ENCODE results near the gene CXCL11.
"Not testable (repeated sequence)": the region's sequence is repeated elsewhere in the genome, so short reads cannot be mapped to it uniquely, and the experiment has no call there.

The CXCL11 gene

DNA sequence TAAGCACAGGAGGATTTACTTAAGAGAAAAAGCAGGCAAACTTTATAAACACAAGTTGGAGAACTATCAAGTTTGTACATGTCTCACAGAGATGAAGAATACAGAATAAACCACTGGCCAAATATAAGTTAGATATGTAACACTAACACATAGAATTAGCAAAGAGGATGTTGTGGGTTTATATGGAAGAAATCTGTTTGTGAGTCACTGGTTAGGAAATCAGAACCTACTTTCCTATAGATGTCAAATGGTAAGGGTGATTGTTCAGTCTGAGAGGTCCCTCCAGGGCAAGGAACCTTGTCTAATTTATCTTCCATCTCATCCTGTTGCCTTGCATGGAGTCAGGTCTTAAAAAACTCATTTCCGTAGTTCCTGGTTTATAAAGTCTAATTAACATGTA is 23.9 kb upstream of the CXCL11 start:
- CTCF ChIA-PET: interaction anchor here (2.3 kb wide), 1 partner anchor 64 kb away, joined by 26 read pairs; no protein-coding TSS in a partner anchor
- TF ChIP-seq, protein P1, sequence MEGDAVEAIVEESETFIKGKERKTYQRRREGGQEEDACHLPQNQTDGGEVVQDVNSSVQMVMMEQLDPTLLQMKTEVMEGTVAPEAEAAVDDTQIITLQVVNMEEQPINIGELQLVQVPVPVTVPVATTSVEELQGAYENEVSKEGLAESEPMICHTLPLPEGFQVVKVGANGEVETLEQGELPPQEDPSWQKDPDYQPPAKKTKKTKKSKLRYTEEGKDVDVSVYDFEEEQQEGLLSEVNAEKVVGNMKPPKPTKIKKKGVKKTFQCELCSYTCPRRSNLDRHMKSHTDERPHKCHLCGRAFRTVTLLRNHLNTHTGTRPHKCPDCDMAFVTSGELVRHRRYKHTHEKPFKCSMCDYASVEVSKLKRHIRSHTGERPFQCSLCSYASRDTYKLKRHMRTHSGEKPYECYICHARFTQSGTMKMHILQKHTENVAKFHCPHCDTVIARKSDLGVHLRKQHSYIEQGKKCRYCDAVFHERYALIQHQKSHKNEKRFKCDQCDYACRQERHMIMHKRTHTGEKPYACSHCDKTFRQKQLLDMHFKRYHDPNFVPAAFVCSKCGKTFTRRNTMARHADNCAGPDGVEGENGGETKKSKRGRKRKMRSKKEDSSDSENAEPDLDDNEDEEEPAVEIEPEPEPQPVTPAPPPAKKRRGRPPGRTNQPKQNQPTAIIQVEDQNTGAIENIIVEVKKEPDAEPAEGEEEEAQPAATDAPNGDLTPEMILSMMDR (IDR thresholded peaks at IDR 0.05; ENCODE audit: insufficient read depth, low read length, missing control alignments): no peak
- POLR2A ChIA-PET: no interaction called here

DNA sequence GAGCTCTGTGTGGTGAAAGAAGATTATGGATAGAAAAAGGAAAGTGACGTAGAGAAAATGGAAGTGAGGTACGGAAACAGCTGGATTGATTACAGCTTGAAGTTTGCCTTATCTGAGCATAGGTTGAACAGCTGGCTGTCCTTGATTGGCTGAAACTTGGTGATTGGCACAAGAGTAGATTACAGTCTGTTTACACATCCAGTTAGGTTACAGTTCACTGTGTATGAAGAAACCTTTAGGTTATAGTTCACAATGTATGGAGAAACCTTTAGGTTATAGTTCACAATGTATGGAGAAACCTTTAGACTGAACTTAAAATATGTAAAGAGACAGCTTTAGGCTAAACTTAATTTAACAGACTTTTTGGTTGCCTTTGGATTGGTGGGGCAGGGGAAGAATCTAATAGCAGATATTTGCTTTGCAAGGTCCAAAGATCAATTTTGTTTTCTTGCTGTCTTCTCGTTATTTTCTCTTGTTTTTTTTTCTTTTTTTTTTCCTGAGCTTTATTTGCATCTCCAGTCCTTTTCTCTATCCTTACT is 23.1 kb upstream of the CXCL11 start:
- TF ChIP-seq, protein P1 (IDR thresholded peaks at IDR 0.05; ENCODE audit: insufficient read depth, low read length, missing control alignments): no peak
- no peak overlapping the region for H3K4me3 ChIP-seq (ENCODE audit: low read depth, low read length)
- ChIA-PET POLR2A (no interaction called here), CTCF (interaction anchor here (0.6 to 2.3 kb wide), 4 partner anchors 8 to 66 kb away, joined by 3 to 26 read pairs (median 6); no protein-coding TSS in a partner anchor)
- DNase-seq (ENCODE audit: low read depth, low spot score): no peak

More for the DNA sequence above, 23.9 kb upstream of the CXCL11 start:
- DNase-seq (ENCODE audit: low read depth, low spot score): no peak
- H3K4me3 ChIP-seq (ENCODE audit: low read depth, low read length): no peak overlapping the region

GRCh38 chr4:76058302-76058701 is 22.4 kb upstream of the CXCL11 start:
- POLR2A ChIA-PET: no interaction called here
- TF ChIP-seq, protein P1 (IDR thresholded peaks at IDR 0.05; ENCODE audit: insufficient read depth, low read length, missing control alignments): no peak
- CTCF ChIA-PET: interaction anchor here (0.9 to 2.3 kb wide), 3 partner anchors 8 to 62 kb away, joined by 4 to 26 read pairs (median 7); no protein-coding TSS in a partner anchor
- no peak overlapping the region for H3K4me3 ChIP-seq (ENCODE audit: low read depth, low read length)
- DNase-seq (ENCODE audit: low read depth, low spot score): no peak

DNA sequence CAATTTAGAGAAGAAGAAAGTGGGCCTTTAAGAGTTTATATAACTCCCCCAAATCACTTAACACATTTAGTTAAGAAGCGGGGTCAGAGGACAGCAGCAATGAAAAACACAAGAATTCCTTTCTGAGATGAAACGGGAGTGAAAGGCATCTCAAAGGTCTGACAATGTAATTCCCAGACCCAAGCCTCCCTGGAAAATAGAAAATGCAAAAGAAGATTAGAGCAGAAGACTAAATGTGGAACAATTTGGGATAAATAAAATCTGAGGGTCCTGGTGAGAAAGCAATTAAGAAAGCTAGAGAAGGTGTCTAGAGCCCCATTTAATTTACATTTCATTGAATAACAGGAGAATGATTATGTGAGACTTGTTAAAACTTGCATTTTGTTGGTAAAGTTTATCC is 19.6 kb upstream of the CXCL11 start:
- CTCF ChIA-PET: interaction anchor here (1.1 to 3.1 kb wide), 2 partner anchors 9 to 62 kb away, joined by 4 to 14 read pairs; no protein-coding TSS in a partner anchor
- no peak overlapping the region for H3K4me3 ChIP-seq (ENCODE audit: low read depth, low read length)
- POLR2A ChIA-PET: interaction anchor here (0.6 kb wide), 1 partner anchor 23 kb away, joined by 3 read pairs; no protein-coding TSS in a partner anchor
- TF ChIP-seq, protein P1 (IDR thresholded peaks at IDR 0.05; ENCODE audit: insufficient read depth, low read length, missing control alignments): no peak
- DNase-seq (ENCODE audit: low read depth, low spot score): no peak

DNA sequence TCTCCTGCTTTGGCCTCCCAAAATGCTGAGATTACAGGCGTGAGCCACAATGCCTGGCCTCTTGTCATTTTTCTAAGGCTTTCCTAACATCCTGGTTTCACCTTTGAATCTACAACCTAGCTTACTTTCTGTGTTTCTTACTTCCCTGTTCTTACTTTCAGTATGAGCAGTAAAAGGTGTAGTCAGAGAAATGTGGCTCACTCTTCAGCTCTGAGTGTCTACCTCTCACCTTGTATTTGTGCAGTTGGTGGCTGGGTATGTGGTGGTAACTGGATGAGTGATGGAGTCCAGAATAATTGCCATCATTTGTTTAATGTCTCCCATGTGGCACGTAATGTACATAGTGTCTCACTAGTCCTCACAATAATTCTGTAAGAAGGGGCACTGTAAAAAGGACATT is 19.1 kb upstream of the CXCL11 start:
- CTCF ChIA-PET: interaction anchor here (3.1 kb wide), 1 partner anchor 9 kb away, joined by 14 read pairs; no protein-coding TSS in a partner anchor

GRCh38 chr4:76053730-76054129 is 17.9 kb upstream of the CXCL11 start:
- no peak for DNase-seq (ENCODE audit: low read depth, low spot score)
- no peak overlapping the region for H3K4me3 ChIP-seq (ENCODE audit: low read depth, low read length)
- TF ChIP-seq, protein P1 (IDR thresholded peaks at IDR 0.05; ENCODE audit: insufficient read depth, low read length, missing control alignments): no peak
- ChIA-PET CTCF (interaction anchor here (0.6 to 3.1 kb wide), 9 partner anchors 10 to 130 kb away, joined by 3 to 26 read pairs (median 4); partner anchors contain the start of gene ART3), POLR2A (no interaction called here)

More for the DNA sequence above, 19.1 kb upstream of the CXCL11 start:
- POLR2A ChIA-PET: no interaction called here
- H3K4me3 ChIP-seq (ENCODE audit: low read depth, low read length): no peak overlapping the region
- DNase-seq (ENCODE audit: low read depth, low spot score): no peak
- TF ChIP-seq, protein P1 (IDR thresholded peaks at IDR 0.05; ENCODE audit: insufficient read depth, low read length, missing control alignments): no peak

- DNase-seq (ENCODE audit: low read depth, low spot score); POLR2A ChIA-PET; CTCF ChIA-PET; H3K4me3 ChIP-seq (ENCODE audit: low read depth, low read length): not testable (repeated sequence)
These were observed 14.7 kb upstream of the CXCL11 start for GRCh38 chr4:76050560-76051050.

DNA sequence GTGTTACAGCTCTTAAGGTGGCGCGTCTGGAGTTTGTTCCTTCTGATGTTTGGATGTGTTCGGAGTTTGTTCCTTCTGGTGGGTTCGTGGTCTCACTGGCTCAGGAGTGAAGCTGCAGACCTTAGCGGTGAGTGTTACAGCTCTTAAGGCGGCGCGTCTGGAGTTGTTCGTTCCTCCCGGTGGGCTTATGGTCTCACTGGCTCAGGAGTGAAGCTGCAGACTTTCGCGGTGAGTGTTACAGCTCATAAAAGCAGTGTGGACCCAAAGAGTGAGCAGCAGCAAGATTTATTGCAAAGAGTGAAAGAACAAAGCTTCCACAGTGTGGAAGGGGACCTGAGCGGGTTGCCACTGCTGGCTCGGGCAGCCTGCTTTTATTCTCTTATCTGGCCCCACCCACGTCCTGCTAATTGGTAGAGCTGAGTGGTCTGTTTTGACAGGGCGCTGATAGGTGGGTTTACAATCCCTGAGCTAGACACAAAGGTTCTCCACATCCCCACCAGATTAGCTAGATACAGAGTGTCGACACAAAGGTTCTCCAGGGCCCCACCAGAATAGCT is 14.1 kb upstream of the CXCL11 start:
- H3K4me3 ChIP-seq (ENCODE audit: low read depth, low read length); DNase-seq (ENCODE audit: low read depth, low spot score); CTCF ChIA-PET; POLR2A ChIA-PET: not testable (repeated sequence)

GRCh38 chr4:76044686-76045085 is 8.8 kb upstream of the CXCL11 start:
- H3K4me3 ChIP-seq (ENCODE audit: low read depth, low read length); POLR2A ChIA-PET; DNase-seq (ENCODE audit: low read depth, low spot score); CTCF ChIA-PET: not testable (repeated sequence)

All from AG04449 (cell line).